BE2C (cell line): ENCODE measurements around the gene RIIAD1.

Source experiments
- DNase-seq: peaks from one replicate; pipeline ENCODE4 v3.0.0-alpha.2; 2020
- H3K27me3 ChIP-seq: fragments of 250-450 bp; sonication (Bioruptor Pico); 2 replicates; pipeline ENCODE4 v1.5.1; 2020; ENCODE audit warnings: mild to moderate bottlenecking
- H3K36me3 ChIP-seq: fragments of 250-450 bp; sonication (Bioruptor Pico); 2 replicates; pipeline ENCODE4 v1.5.1; 2020; ENCODE audit warnings: mild to moderate bottlenecking
- H3K4me1 ChIP-seq: fragments of 250-450 bp; sonication (Bioruptor Pico); 2 replicates; pipeline ENCODE4 v1.5.1; 2020
- H3K4me3 ChIP-seq: 2 replicates; pipeline ENCODE4 v1.5.1; 2011; ENCODE audit warnings: low read depth, low read length
- H3K9me3 ChIP-seq: fragments of 250-450 bp; sonication (Bioruptor Pico); 2 replicates; pipeline ENCODE4 v1.5.1; 2020
- CTCF ChIP-seq: IDR thresholded peaks from 2 replicates; pipeline ENCODE4 v1.5.1; 2012; ENCODE audit warnings: mild to moderate bottlenecking, low read depth, low read length

The RIIAD1 gene

GRCh38 chr1:151707541-151708065 lies 13.7 kb upstream of the RIIAD1 start:
- DNase-seq, result no peak
- Histone ChIP-seq H3K4me1 (peaks cover 15% of the 10 kb centered on the region), H3K9me3 (no peaks in the 10 kb centered on the region), H3K4me3 (no peak overlapping the region), H3K36me3 (peaks cover 9% of the 10 kb centered on the region), H3K27me3 (no peaks in the 10 kb centered on the region)
- no peak for TF ChIP-seq CTCF

GRCh38 chr1:151708891-151709290 lies 12.4 kb upstream of the RIIAD1 start:
- H3K4me1 ChIP-seq, result peaks cover 15% of the 10 kb centered on the region
- TF ChIP-seq CTCF, result no peak
- H3K27me3 ChIP-seq, result no peaks in the 10 kb centered on the region
- peaks cover 9% of the 10 kb centered on the region for H3K36me3 ChIP-seq
- no peaks in the 10 kb centered on the region for H3K9me3 ChIP-seq
- H3K4me3 ChIP-seq, result no peak overlapping the region
- DNase-seq, result no peak

GRCh38 chr1:151710187-151710840 lies 11.0 kb upstream of the RIIAD1 start:
- no peak for TF ChIP-seq CTCF
- H3K4me3 ChIP-seq, result no peak overlapping the region
- H3K27me3 ChIP-seq, result no peaks in the 10 kb centered on the region
- H3K9me3 ChIP-seq, result no peaks in the 10 kb centered on the region
- peak; percentile 91 for DNase-seq
- H3K4me1 ChIP-seq, result peaks cover 15% of the 10 kb centered on the region
- H3K36me3 ChIP-seq, result peaks cover 5% of the 10 kb centered on the region

GRCh38 chr1:151711044-151711800 lies 10.1 kb upstream of the RIIAD1 start:
- Histone ChIP-seq H3K27me3 (no peaks in the 10 kb centered on the region), H3K4me1 (peaks cover 22% of the 10 kb centered on the region), H3K36me3 (peaks cover 5% of the 10 kb centered on the region), H3K9me3 (no peaks in the 10 kb centered on the region), H3K4me3 (no peak overlapping the region)
- TF ChIP-seq CTCF, result no peak
- no peak for DNase-seq

- Histone ChIP-seq H3K9me3 (no peaks in the 10 kb centered on the region), H3K4me3 (no peak overlapping the region), H3K36me3 (peaks cover 5% of the 10 kb centered on the region), H3K4me1 (peaks cover 22% of the 10 kb centered on the region), H3K27me3 (no peaks in the 10 kb centered on the region)
- no peak for TF ChIP-seq CTCF
- DNase-seq, result no peak
Observed at GRCh38 chr1:151711951-151712350, 9.4 kb upstream of the RIIAD1 start.

GRCh38 chr1:151713044-151713443 lies 8.3 kb upstream of the RIIAD1 start:
- no peaks in the 10 kb centered on the region for H3K27me3 ChIP-seq
- no peaks in the 10 kb centered on the region; the same call in 1 of the 2 replicates for H3K36me3 ChIP-seq
- H3K4me1 ChIP-seq, result peaks cover 31% of the 10 kb centered on the region
- no peak for DNase-seq
- H3K4me3 ChIP-seq, result no peak overlapping the region
- no peaks in the 10 kb centered on the region for H3K9me3 ChIP-seq
- TF ChIP-seq CTCF, result no peak
